ENCODE measurements around the gene GRIN3B. TPM values are rescaled to one million over a fixed set of nuclear protein-coding genes. Genes with fewer than 3 reads are reported as not detected.

The GRIN3B gene
- total and polyA plus RNA-seq, 10 of the 15 experiments (the other 5 are each of a cell fraction or from before 2014, with no cell fraction given) = 0.15 TPM; not detected in 9

GRCh38 chr19:1015782-1016646, 15.8 kb downstream of the GRIN3B start:
- SMC1A ChIA-PET (ENCODE audit: uncharacterized antibody, unreplicated experiment) = no interaction called here
- Histone ChIP-seq H3K4me2 (ENCODE audit: control insufficient read depth, insufficient read depth) (peak overlapping the region; percentile 68), H3K9ac (ENCODE audit: control insufficient read depth, insufficient read depth, low read length) (no peak overlapping the region; the same call in 1 of the 2 replicates), H3K9me3 (replicated peaks; ENCODE audit: control insufficient read depth, insufficient read depth, low read length) (no peaks in the 10 kb centered on the region), H3K27ac (ENCODE audit: control insufficient read depth, insufficient read depth) (0 out of 2 replicates have a peak overlapping the region, but pooled peaks have one; percentile 9), H3K79me2 (ENCODE audit: control insufficient read depth, insufficient read depth, low read length) (peaks cover 66% of the 10 kb centered on the region), H3K27me3 (replicated peaks in 1 of 2; ENCODE audit: control insufficient read depth in 2 of 2, insufficient read depth in 2 of 2, low read length in 1 of 2) (no peaks in the 10 kb centered on the region), H4K20me1 (ENCODE audit: control insufficient read depth, insufficient read depth) (peaks cover 6% of the 10 kb centered on the region; the same call in 1 of the 2 replicates), H3K4me1 (ENCODE audit: control insufficient read depth, insufficient read depth, low read length) (peaks cover 32% of the 10 kb centered on the region), H2AFZ (ENCODE audit: control insufficient read depth, low read depth, low read length) (no peak overlapping the region), H3K4me3 (0 out of 2 replicates have a peak overlapping the region, but pooled peaks have one; percentile 50), H3K36me3 (ENCODE audit: control insufficient read depth in 2 of 2, insufficient read depth in 2 of 2, low read length in 1 of 2) (peaks cover 3 to 26% of the 10 kb centered on the region in 2 experiments; a peak in 2 of 4 replicates)
- 68% methylated on average over 23 of the region's 31 CpGs for WGBS (ENCODE audit: insufficient coverage, insufficient replicate concordance, low lambda C conversion rate, missing lambda C conversion rate)
- no TSS peak for BruUV-seq (replicated peaks)
- RAD21 ChIA-PET (ENCODE audit: unreplicated experiment) = no interaction called here
- POLR2A ChIA-PET = interaction anchor here (0.8 to 1.5 kb wide), 2 partner anchors 10 to 124 kb away, joined by 4 to 7 read pairs; partner anchors contain the start of gene CNN2
- TF ChIP-seq POLR2A (IDR thresholded peaks at IDR 0.05; ENCODE audit: low read depth, low read length) (peak; percentile 14; the same call in 1 of the 2 replicates), NR2F1 (conservative IDR thresholded peaks at IDR 0.05) (0 out of 2 replicates have a peak, but pooled peaks have one; percentile 10), ZBTB11 (CRISPR knock-in tag; IDR thresholded peaks at IDR 0.05) (no peak), BHLHE40 (IDR thresholded peaks at IDR 0.05; ENCODE audit: borderline replicate concordance in 1 of 2, low read depth in 2 of 2, low read length in 1 of 2) (peak; percentile 60 to 84)
- in situ Hi-C loops (cut with MboI) (no loop called here), intact Hi-C loops (cut with micrococcal nuclease; ENCODE audit: unreplicated experiment) (no loop called here)
- FAIRE-seq (no peak), DNase-seq (ENCODE audit: low read depth, low spot score) (no peak), ATAC-seq (peak; percentile 15; the same call in 2 of the 3 replicates)
- CTCF ChIA-PET = interaction anchor here (0.7 to 0.9 kb wide), 2 partner anchors 10 to 12 kb away, joined by 3 read pairs; partner anchors contain the start of gene CNN2

Measured in GM12878 (cell line).